Middle frontal gyrus (tissue), 1 donor: Measurements from ENCODE around the gene CEP350.
"Not testable (repeated sequence)": the region's sequence is repeated elsewhere in the genome, so short reads cannot be mapped to it uniquely, and the experiment has no call there.

Experiments
- DNase-seq: peaks from one replicate; pipeline ENCODE4 v3.0.0-alpha.2; 2015; ENCODE audit warnings: low spot score; ENCODE audit errors: extremely low spot score

Gene CEP350

DNA sequence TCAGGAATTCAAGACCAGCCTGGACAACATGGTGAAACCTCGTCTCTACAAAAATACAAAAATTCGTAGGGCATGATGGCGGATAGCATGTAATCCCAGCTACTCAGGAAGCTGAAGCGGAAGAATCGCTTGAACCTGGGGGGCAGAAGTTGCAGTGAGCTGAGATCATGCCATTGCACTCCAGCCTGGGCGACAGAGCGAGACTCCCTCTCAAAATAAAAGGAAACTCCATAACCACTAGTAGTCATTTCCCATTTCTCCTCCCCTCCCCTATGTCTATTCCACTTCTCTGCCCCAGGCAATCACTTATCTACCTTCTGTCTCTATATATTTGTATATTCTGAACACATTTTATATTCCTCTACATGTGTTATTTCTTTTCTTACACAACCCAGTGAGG lies 4.0 kb upstream of the CEP350 start:
- no peak for DNase-seq

- no peak for DNase-seq
Observed at GRCh38 chr1:179951383-179952144, 3.0 kb upstream of the CEP350 start.

GRCh38 chr1:179952186-179952585 lies 2.4 kb upstream of the CEP350 start:
- DNase-seq: no peak

- DNase-seq: no peak
Observed at GRCh38 chr1:179953974-179954492, 577 bp upstream of the CEP350 start.

GRCh38 chr1:179955287-179955680 lies 674 bp downstream of the CEP350 start:
- no peak for DNase-seq

GRCh38 chr1:179955731-179956130 lies 1.1 kb downstream of the CEP350 start:
- no peak for DNase-seq

DNA sequence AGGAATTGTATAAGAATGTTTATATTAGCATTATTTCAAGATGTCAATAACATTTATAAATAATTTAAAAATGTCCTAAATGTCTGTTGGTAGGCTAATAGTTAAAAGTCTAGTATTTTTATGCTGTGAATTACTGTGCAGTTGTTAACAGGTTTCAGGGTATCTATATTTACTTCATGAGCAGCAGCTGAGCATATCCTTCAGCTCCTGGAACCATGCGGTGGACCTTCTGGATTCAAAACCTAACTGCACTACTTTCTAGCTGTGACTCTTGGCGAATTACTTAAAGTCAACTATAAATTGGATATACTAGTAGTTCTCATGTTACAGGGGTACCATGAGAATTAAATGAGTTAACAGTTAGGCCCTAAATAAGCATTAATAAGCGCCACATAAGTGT lies 3.7 kb downstream of the CEP350 start:
- no peak for DNase-seq

- not testable (repeated sequence) for DNase-seq
Observed at GRCh38 chr1:179962168-179962567, 7.6 kb downstream of the CEP350 start.

GRCh38 chr1:179966551-179966950 lies 11.9 kb downstream of the CEP350 start:
- no peak for DNase-seq

- DNase-seq: no peak
Observed at GRCh38 chr1:179968284-179968993, 13.8 kb downstream of the CEP350 start.

- DNase-seq: no peak
Observed at GRCh38 chr1:179968994-179969919, 14.6 kb downstream of the CEP350 start.

GRCh38 chr1:179969962-179970361 lies 15.4 kb downstream of the CEP350 start:
- no peak for DNase-seq

- DNase-seq: no peak
Observed at GRCh38 chr1:179971563-179972496, 17.2 kb downstream of the CEP350 start.

GRCh38 chr1:179973198-179974110 lies 18.8 kb downstream of the CEP350 start:
- no peak for DNase-seq

- no peak for DNase-seq
Observed at GRCh38 chr1:179976970-179977651, 22.5 kb downstream of the CEP350 start.

GRCh38 chr1:179978199-179979079 lies 23.8 kb downstream of the CEP350 start:
- DNase-seq: no peak

DNA sequence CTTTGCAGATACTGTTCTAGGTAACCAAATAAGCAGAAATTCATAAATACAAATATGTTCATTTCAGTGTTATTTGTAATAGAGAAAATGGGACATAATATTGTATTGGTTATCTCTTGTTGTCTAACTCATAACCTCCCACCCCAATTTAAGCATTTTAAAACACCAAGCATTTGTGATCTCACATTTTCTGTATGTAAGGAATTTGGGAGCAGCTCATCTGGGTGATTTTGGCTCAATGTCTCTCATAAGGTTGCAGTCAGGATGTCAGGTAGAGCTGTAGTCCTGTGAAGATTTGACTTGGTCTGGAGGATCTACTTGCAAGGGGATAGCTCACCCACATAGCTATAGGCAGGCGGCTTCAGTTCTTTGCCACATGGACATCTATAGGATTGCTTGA lies 29.5 kb downstream of the CEP350 start:
- DNase-seq: no peak

DNA sequence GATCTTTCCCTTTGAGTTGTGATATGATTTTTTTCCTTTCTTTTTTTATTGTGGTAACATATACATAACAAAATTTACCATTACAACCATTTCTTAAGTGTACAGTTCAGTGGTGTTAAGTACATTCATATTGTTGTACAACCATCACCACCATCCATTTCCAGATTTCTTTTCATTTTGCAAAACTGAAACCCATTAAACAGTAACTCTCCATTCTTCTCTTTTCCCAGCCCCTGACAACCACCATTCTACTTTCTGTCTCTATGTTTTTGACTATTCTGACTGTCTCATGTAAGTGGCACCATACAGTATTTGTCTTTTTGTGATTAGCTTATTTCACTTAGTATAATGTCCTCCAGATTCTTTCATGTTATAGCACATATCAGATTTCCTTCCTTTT lies 30.3 kb downstream of the CEP350 start:
- no peak for DNase-seq
